B cell (primary cell): Measurements from ENCODE around the gene ST6GALNAC3. TPM values are rescaled to one million over a fixed set of nuclear protein-coding genes. Genes with fewer than 3 reads are reported as not detected.

Experiments used
- ATAC-seq: fragments of 200-7000 bp; cut with Tn5 transposase; one replicate; pipeline ENCODE4 v1.10.0; 2021; ENCODE audit warnings: low read depth, mild to moderate bottlenecking, moderate number of reproducible peaks, moderate library complexity
- CTCF ChIA-PET: fragments of 350-600 bp; sonication (Branson Sonifier 250); formaldehyde crosslinking; loops from one replicate; lab custom pipeline; 2021; ENCODE audit warnings: antibody characterized with exemption, inconsistent platforms; lab: Charles Lee
- POLR2A ChIA-PET: fragments of 350-600 bp; sonication (Branson Sonifier 250); formaldehyde crosslinking; loops from one replicate; lab custom pipeline; 2021; ENCODE audit warnings: antibody characterized with exemption; lab: Charles Lee
- DNase-seq: peaks from one replicate; pipeline ENCODE4 v3.0.0; 2013
- H2AFZ ChIP-seq: 2 replicates; pipeline ENCODE4 v1.6.1; 2012; ENCODE audit warnings: mild to moderate bottlenecking, low read depth, low read length; ENCODE audit not compliant: insufficient read depth, poor library complexity, severe bottlenecking
- H3K27ac ChIP-seq, 2 donors: 1 replicate in 1 of 2; 2 replicates in 1 of 2; pipeline ENCODE4 v1.5.1; 2012 to 2013; ENCODE audit warnings: low read length in 2 of 2, mild to moderate bottlenecking in 2 of 2, moderate library complexity in 1 of 2
- H3K27me3 ChIP-seq, 4 experiments: fragments of 200-600 bp in 1 of 4; sonication (generic) in 1 of 4; replicated peaks in 1 of 4; 1 replicate in 2 of 4; 2 replicates in 2 of 4; pipeline versions ENCODE4 v1.6.1 to v1.7.0; 2013 to 2016; ENCODE audit warnings: low read length in 3 of 4, mild to moderate bottlenecking in 2 of 4, mixed read lengths in 1 of 4, moderate library complexity in 1 of 4; ENCODE audit not compliant: insufficient read depth in 4 of 4, control insufficient read depth in 3 of 4; ENCODE audit errors: control extremely low read depth in 1 of 4
- H3K36me3 ChIP-seq, 2 experiments: replicated peaks in 1 of 2; 1 replicate in 1 of 2; 2 replicates in 1 of 2; pipeline versions ENCODE4 v1.6.1 to v1.7.1; 2013; ENCODE audit warnings: low read length in 1 of 2; ENCODE audit not compliant: insufficient read depth in 2 of 2, control insufficient read depth in 1 of 2; ENCODE audit errors: control extremely low read depth in 1 of 2, extremely low read depth in 1 of 2
- H3K4me1 ChIP-seq, 2 donors: fragments of 200-600 bp in 1 of 2; sonication (generic) in 1 of 2; 1 replicate in 1 of 2; 2 replicates in 1 of 2; pipeline versions ENCODE4 v1.5.1 to v1.6.1; 2013 to 2017; ENCODE audit warnings: low read length in 2 of 2; ENCODE audit not compliant: control insufficient read depth in 2 of 2, insufficient read depth in 2 of 2
- H3K4me2 ChIP-seq: replicated peaks from 2 replicates; pipeline ENCODE3; 2012; ENCODE audit warnings: mild to moderate bottlenecking, low read depth, low read length; ENCODE audit not compliant: poor library complexity, severe bottlenecking
- H3K4me3 ChIP-seq, 5 experiments: fragments of 200-600 bp in 1 of 5; sonication (generic) in 1 of 5; 1 replicate in 3 of 5; 2 replicates in 2 of 5; pipeline versions ENCODE4 v1.5.1 to v1.7.0; 2011 to 2016; ENCODE audit warnings: low read length in 4 of 5, mild to moderate bottlenecking in 4 of 5, low read depth in 2 of 5, control low read depth in 1 of 5, moderate library complexity in 1 of 5; ENCODE audit not compliant: insufficient read depth in 1 of 5; ENCODE audit errors: control extremely low read depth in 1 of 5, extremely low read depth in 1 of 5
- H3K79me2 ChIP-seq: fragments of 200-600 bp; sonication (generic); one replicate; pipeline ENCODE4 v1.6.0; 2016; ENCODE audit warnings: low read length; ENCODE audit not compliant: control insufficient read depth, insufficient read depth
- H3K9ac ChIP-seq: fragments of 200-600 bp; sonication (generic); 2 replicates; pipeline ENCODE4 v1.6.1; 2017; ENCODE audit warnings: mild to moderate bottlenecking, low read length, moderate library complexity
- H3K9me3 ChIP-seq, 3 donors: one replicate each; pipeline versions ENCODE4 v1.6.1 to v1.7.1; 2013; ENCODE audit warnings: low read length in 2 of 3; ENCODE audit not compliant: control insufficient read depth in 2 of 3, insufficient read depth in 1 of 3; ENCODE audit errors: control extremely low read depth in 1 of 3
- H4K20me1 ChIP-seq: 2 replicates; pipeline ENCODE4 v1.6.0; 2012; ENCODE audit warnings: mild to moderate bottlenecking, low read length; ENCODE audit not compliant: insufficient read depth, control insufficient read depth, poor library complexity, severe bottlenecking
- H3K27ac Mint-ChIP-seq: one replicate; pipeline ENCODE4 v1.8.0; 2021; ENCODE audit warnings: mixed read lengths
- H3K27me3 Mint-ChIP-seq: one replicate; pipeline ENCODE4 v1.8.0; 2021; ENCODE audit warnings: mixed read lengths
- H3K4me1 Mint-ChIP-seq: one replicate; pipeline ENCODE4 v1.8.0; 2021; ENCODE audit warnings: mixed read lengths
- H3K4me3 Mint-ChIP-seq: one replicate; pipeline ENCODE4 v1.8.0; 2021; ENCODE audit warnings: mixed read lengths
- H3K9me3 Mint-ChIP-seq: one replicate; pipeline ENCODE4 v1.8.0; 2022; ENCODE audit warnings: mixed read lengths; ENCODE audit not compliant: insufficient read depth
- EZH2 ChIP-seq: IDR thresholded peaks from 2 replicates; pipeline ENCODE4 v1.6.1; 2012; ENCODE audit warnings: borderline replicate concordance, low read depth, mild to moderate bottlenecking, moderate library complexity, low read length; ENCODE audit not compliant: insufficient read depth, poor library complexity, severe bottlenecking
- WGBS: methylation state at CpG from one replicate; pipeline ENCODE4 v1.1.5; 2013; ENCODE audit warnings: missing lambda C conversion rate; ENCODE audit not compliant: insufficient coverage; 5-methylcytosine and 5-hydroxymethylcytosine counted together
- intact Hi-C: fragments of 100-400 bp; cut with micrococcal nuclease; formaldehyde crosslinking; loops from one replicate; pipeline ENCODE4 v1.10.0; 2022
- polyA plus RNA-seq: library from polyadenylated mRNA; depleted of rRNA; stranded (reverse); fragments of >200 nt; gene quantifications from 2 replicates; pipeline ENCODE4 v1.2.3, GENCODE V29; 2012
- total RNA-seq, 2 donors: library from RNA; stranded (reverse); fragments of 120-200 nt in 1 of 2; gene quantifications; 1 replicate in 1 of 2; 2 replicates in 1 of 2; pipeline versions ENCODE4 v1.2.3 to v1.2.4, GENCODE V29; 2013 to 2022
- TF ChIP-seq, protein P1 (sequence below): fragments of 200-600 bp; IDR thresholded peaks from one replicate; pipeline ENCODE4 v1.8.0; 2022; ENCODE audit warnings: antibody characterized with exemption, mild to moderate bottlenecking

Gene ST6GALNAC3
- total and polyA plus RNA-seq, 2 donors (not counting 1 experiment from before 2014, with no cell fraction given), result 3.0 to 17.3 TPM

DNA sequence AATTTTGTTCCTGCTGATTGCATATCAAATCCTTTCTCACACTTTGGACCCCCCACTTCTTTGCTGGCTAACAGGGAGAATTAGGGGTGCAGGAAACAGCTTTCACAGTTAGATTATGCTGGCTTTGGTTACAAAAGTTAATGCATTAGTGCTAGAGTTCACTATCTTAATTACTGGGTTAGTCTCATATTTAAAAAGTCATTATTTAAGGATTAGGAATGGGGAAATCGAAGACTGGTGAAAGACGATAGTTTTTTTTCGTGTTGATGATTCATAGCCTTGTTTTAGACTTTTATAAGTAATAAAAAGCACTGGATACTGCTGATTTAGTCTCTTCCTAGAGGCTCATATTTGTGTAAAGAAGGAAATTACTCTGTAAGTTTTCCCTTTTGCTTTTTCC is 11.6 kb downstream of the ST6GALNAC3 start:
- no peak overlapping the region for H3K27ac ChIP-seq
- Mint-ChIP-seq H3K9me3 (no peaks in the 10 kb centered on the region), H3K27ac (no peak overlapping the region), H3K4me3 (no peak overlapping the region), H3K27me3 (no peaks in the 10 kb centered on the region), H3K4me1 (peaks cover 27% of the 10 kb centered on the region)
- DNase-seq (no peak), ATAC-seq (no peak)
- WGBS, result no CpG with 5 or more reads among the region's 3 CpGs
- H3K4me2 ChIP-seq, result no peak overlapping the region
- H2AFZ ChIP-seq, result no peak overlapping the region
- H3K79me2 ChIP-seq, result peaks cover 61% of the 10 kb centered on the region
- no peaks in the 10 kb centered on the region for H4K20me1 ChIP-seq
- peaks cover 0 to 3% (median 0%) of the 10 kb centered on the region in 3 donors for H3K9me3 ChIP-seq
- intact Hi-C loops, result no loop called here
- no peaks in the 10 kb centered on the region for H3K27me3 ChIP-seq
- TF ChIP-seq, protein P1, sequence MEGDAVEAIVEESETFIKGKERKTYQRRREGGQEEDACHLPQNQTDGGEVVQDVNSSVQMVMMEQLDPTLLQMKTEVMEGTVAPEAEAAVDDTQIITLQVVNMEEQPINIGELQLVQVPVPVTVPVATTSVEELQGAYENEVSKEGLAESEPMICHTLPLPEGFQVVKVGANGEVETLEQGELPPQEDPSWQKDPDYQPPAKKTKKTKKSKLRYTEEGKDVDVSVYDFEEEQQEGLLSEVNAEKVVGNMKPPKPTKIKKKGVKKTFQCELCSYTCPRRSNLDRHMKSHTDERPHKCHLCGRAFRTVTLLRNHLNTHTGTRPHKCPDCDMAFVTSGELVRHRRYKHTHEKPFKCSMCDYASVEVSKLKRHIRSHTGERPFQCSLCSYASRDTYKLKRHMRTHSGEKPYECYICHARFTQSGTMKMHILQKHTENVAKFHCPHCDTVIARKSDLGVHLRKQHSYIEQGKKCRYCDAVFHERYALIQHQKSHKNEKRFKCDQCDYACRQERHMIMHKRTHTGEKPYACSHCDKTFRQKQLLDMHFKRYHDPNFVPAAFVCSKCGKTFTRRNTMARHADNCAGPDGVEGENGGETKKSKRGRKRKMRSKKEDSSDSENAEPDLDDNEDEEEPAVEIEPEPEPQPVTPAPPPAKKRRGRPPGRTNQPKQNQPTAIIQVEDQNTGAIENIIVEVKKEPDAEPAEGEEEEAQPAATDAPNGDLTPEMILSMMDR, result no peak
- TF ChIP-seq EZH2, result no peak
- H3K36me3 ChIP-seq, result no peaks in the 10 kb centered on the region
- no peak overlapping the region for H3K9ac ChIP-seq
- ChIA-PET CTCF (no interaction called here), POLR2A (no interaction called here)
- H3K4me3 ChIP-seq, result no peak overlapping the region
- peaks cover 0 to 18% of the 10 kb centered on the region in 2 donors for H3K4me1 ChIP-seq

DNA sequence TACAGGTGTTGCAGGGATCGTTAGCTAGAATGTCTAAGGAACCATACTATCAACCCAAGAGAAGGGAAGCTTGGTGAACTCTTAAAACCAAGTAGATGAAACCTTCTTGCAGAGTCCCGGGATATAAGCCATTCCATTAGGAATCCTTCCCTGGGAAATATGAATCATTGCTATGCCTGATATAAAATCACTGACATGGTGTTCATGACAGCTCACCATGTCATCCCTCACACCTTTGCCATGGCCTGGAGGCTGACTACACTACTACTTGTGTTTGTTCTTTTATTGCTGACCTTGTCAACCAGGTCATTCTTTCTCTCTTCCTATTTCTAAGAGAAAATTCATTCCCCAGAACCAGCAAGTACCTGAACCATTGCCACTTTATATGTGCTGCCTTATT is 12.1 kb downstream of the ST6GALNAC3 start:
- DNase-seq, result no peak
- Histone ChIP-seq H3K9me3 (peaks cover 0 to 3% (median 0%) of the 10 kb centered on the region in 3 donors), H3K27me3 (no peaks in the 10 kb centered on the region), H3K4me2 (no peak overlapping the region), H2AFZ (no peak overlapping the region), H3K79me2 (peaks cover 66% of the 10 kb centered on the region), H3K4me1 (peaks cover 0 to 18% of the 10 kb centered on the region in 2 donors), H3K9ac (no peak overlapping the region), H3K4me3 (no peak overlapping the region), H3K27ac (no peak overlapping the region), H3K36me3 (no peaks in the 10 kb centered on the region), H4K20me1 (no peaks in the 10 kb centered on the region)
- H3K27ac Mint-ChIP-seq, result no peak overlapping the region
- peaks cover 25% of the 10 kb centered on the region for H3K4me1 Mint-ChIP-seq
- POLR2A ChIA-PET, result no interaction called here
- H3K9me3 Mint-ChIP-seq, result no peaks in the 10 kb centered on the region
- intact Hi-C loops, result no loop called here
- no peak for ATAC-seq
- no peaks in the 10 kb centered on the region for H3K27me3 Mint-ChIP-seq
- CTCF ChIA-PET, result interaction anchor here (0.6 kb wide), 1 partner anchor 1358 kb away, joined by 4 read pairs; no protein-coding TSS in a partner anchor
- TF ChIP-seq, protein P1, result no peak
- TF ChIP-seq EZH2, result no peak
- no peak overlapping the region for H3K4me3 Mint-ChIP-seq
- WGBS, result 100% methylated on average over 2 of the region's 2 CpGs
